C1 segment of cervical spinal cord (tissue), 14 donors: ENCODE measurements around the gene APC.

ENCODE experiments used
- DNase-seq, 14 donors: peaks; one replicate each; lab custom pipeline; 2025; lab: John Stamatoyannopoulos, UW

Gene APC

DNA sequence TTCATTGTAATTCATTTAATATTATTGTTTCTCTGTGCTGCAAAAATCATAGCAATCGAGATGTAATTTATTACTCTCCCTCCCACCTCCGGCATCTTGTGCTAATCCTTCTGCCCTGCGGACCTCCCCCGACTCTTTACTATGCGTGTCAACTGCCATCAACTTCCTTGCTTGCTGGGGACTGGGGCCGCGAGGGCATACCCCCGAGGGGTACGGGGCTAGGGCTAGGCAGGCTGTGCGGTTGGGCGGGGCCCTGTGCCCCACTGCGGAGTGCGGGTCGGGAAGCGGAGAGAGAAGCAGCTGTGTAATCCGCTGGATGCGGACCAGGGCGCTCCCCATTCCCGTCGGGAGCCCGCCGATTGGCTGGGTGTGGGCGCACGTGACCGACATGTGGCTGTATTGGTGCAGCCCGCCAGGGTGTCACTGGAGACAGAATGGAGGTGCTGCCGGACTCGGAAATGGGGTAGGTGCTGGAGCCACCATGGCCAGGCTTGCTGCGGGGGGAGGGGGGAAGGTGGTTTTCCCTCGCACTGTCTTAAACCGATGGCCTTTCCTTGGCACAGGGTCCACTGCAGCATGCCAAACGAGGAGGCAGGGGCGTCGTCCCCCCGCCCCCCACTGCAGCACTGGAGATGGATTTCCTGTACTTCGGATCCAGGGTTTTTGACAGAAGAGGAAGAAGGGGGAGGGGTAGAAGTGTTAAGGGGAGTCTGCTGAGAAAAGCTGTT, at the start of gene APC:
APC (plus strand) TSS at position 423 of the 728 bp plus-strand sequence. CDS start 17,006 bp downstream, outside the sequence.
- DNase-seq, result peak; percentile 86 to 98 (median 95)

DNA sequence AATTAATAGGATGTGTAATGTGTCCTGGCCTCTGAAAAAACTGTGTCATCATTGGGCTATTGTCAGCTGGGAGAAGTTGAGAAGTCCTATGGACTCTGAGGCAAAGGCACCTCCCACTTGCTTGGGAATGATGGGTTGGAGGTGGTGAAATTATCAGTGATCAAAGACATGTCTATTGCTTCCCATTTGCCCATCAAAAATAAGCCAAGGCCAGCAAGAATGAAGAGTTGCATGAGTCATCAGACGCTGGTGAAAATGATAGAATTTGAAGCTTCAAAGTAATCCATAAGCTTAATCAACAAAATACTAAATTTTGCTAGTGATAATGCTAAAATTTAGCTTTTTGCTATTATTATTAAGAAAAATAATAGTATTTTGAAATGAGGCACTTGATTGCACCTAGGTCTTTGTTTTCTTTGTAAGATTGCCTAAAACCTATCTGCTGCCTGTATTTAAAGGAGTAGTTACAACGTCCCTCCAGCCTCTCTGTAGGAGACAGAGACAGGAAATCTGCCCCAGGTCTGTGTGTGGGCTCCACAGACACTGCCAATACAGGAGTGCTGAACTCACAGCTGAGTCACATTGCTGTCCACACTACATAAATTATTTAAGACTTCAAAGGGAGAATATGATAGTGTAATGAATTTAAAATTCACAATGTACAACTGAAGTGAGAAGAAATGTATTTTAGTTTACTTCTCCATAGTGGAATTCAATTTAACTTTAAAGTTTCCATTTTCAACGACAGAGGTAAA, 48.4 kb upstream of the APC start:
- no peak for DNase-seq

DNA sequence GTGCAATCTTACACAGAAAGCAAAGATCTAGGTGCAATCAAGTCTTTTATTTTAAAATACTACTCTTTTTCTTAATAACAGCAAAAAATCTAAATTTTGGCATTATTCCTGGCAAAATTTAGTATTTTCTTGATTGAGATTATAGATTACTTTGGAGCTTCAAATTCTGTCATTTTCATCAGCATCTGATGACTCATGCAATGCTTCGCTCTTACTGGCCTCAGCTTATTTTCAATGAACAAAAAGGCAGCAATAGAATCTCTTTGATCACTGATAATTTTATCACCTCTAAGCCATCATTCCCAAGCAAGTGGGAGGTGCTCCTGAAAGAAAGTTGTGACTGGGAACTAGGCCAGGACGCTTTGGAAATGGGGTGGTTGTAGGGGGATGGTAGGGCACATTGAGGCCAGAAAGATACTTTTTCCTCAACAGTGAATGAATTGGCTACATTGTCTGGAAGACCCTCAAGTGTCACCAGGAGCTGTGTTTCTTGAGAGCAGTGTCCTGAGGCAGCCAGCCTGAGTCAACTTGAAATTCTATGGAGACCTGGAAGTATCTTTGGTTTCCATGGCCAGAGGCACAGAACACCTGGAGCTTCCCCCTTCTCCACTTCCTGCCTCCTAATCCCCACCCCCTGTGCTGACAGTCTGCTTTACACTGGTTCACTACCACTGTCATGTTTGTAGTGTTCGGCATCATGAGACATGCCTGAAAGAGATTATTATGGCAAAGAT, 46.9 kb upstream of the APC start:
- DNase-seq, result no peak

DNA sequence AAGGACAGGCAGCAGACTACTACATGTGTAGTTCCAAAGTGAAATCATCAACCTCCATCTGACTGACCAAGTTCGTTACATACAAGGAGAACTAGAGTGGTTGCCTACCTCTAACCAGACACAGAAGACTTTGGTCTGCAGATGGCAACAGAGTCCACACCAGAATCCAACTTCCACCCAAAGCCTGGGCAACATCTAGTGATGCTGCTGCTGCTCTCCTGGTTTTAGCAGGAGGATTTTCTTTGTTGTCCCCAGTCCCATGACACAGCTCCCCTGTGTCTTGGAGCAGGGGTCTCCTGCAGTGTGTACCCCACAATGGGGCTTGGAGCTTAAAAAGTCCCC, 46.4 kb upstream of the APC start:
- no peak for DNase-seq

DNA sequence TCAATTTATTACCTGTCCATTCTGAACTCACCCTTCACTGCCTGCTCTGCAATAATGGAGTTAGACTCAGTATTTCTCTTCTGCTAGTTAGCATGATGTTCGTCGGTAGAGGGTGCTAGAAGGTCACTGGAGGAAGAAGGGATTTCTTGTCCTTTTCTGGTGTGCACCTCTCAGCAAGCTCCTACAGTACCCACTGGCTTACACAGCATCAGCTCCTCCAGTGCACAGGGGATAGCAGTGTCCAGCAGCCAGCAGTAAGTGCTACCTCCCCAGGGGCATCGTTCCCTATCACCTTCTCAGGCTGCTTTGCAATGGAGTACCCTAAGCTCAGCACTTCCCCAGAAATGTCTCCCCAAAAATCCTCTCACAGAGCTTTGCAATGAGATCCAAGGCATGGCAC, 45.9 kb upstream of the APC start:
- no peak for DNase-seq

DNA sequence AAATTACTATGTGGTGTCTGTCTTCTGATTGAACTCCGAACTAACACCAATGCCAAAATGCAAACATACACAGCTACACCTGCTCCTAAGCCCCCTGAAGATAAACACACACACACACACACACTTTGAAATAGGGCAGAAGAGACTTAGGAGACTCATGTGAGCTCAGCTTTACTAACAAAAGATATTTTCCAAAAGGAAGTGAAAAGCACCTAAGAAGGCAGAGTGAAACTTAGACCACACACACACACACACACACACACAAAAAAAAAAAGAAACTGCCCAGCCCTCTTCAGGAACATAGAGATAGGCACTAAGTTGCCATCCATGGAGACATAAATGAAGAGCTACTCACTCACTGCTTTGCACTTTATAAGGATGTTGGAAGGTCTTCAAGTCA, 45.2 kb upstream of the APC start:
- no peak for DNase-seq

DNA sequence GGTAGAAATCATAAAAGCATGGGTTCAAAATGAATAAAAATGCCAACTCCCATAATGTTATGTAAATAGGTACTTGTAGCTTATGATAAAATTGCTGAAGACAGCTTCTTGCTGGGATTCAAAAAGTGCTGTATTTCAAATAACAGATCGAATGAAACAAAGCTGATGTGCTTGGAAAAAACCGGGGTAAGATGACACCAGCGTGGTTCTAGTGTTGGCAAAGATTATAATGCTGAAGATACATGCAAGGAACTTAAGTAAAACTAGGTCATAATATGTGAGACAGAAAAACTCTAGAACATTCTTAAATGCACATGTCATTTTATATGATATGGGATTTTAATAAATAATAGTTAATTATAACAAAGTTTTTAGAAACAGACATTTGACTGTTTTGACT, 44.4 kb upstream of the APC start:
- no peak for DNase-seq

DNA sequence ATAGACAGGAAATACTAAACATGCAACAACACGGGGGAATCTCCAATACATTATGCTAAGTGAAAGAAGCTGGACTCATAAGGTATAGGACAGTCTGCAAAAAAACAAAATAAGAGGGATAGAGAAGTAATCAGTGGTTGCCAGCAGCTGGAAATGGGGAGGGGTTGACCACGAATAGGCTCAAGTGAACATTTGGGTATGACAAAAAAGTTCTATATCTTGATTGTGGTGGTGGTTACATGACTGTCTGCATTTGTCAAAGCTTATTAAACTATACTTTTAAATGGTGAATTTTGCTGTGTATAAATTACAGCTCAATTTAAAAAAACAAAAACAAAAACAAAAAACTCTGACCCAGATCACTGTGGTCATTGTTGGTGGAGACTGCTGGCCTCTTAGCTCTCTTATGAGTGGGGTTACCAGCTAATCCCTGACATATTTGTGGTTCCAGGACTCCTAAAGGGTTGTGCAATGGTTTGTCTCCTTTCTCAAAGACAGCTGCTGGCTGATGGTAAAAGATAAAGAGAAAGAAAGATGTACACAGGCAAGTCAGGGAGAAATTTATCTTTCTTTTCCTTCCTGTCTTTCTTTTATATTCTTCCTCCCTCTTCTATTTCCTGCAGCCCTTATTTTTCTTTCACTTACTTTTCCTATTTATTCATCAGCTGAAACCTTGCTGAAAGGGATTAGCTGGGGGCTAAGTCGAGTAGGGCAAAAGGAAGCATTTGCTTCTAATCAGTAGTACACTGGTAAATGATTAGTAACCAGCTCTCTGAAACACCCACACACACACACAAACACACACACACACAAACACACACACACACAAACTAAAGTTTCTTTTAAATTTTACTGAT, 42.6 kb upstream of the APC start:
- DNase-seq, result no peak

DNA sequence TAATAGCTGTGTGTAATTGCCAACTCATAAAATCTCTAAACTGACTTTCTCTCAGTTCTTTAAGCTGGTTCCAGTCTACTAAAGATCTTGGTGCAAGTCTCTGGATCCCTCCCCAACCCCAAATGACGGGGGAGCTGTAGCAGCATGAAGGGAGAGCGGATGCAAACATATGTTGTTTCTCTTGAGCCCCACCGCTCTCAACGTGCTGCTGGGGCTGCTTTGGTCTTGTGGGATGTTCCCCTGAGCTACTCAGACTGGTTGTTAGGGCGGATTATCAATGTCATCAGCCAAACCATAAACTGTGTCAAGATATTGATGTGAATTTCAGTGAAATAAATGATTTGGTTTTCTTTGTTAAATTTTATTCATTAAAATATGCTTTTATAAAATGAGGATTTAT, 40.9 kb upstream of the APC start:
- DNase-seq, result no peak

DNA sequence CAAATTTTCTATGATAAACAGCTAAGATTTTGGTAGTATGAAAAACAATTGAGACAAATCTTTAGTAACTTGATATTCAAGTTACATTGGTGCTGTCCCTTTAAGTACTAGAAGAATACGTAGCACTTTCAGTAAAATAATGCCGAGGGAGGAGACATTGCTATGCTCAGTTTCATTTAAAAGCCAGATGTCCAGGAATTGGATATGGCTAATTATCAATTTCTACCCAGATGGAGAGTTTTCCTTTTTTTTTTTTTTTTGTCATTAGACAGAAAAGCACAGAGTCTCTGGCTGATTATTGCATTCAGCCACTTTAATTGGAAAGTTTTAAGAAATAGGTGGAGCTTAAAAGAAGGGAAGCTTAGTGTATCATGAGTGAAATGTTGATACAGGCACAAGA, 40.4 kb upstream of the APC start:
- no peak for DNase-seq

DNA sequence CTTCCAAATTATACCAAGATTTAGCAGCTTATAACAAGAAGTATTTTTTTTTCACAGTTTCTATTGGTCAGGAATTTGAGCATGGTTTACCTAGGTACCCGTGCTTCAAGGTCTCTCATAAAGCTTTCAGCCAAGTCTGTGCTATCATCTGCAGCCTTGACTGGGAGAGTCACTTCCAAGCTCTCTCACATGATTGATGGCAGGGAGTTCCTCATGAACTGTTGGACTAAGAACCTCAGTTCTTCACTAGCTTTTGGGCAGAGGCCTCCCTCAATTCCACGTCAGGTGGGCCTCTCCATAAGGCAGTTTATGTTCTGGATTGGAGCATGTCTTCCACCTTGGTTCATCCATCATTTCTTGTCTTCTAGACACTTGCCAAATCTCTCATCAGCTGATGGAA, 39.9 kb upstream of the APC start:
- no peak for DNase-seq

DNA sequence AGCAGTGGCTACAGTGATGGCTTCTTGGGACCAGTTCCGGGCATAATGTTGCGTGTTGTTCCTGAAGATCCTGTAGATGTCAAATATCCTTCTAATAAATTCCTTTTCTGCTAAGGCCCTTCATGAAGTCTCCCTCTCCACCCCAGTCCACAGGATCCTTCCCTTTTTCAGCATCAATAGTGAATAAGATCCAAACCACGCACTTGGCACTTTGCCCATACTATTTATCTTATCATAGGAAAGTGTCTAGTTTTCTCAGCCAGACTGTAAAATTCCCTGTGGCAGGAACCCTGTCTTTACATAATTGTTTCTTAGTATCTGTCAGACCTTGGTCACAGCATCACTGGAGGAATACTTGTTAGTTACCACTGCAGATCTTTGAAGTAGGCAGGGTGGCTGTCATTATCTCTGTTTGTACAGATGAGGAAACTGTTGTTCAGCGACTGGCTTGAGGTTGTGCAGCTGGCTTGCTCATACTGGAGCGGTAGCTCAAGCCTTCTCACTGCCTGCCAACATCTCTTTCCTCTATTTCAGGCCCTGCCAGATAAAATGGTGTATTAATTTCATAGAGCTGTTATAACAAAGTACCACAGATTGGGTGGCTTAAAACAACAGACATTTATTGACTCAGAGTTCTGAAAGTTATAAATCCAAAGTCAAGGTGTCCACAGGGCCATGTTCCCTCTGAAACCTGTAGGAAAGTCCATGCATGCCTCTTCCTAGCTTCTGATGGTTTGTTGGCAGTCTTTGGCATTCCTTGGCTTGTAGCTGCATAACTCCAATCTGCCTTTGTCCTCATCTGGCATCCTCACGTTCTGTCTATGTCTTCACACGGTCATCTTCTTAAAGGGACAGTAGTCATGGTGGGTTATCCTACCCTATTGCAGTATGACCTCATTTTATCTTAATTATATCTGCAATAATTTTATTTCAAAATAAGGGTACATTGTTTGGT, 33.5 kb upstream of the APC start:
- DNase-seq, result no peak

DNA sequence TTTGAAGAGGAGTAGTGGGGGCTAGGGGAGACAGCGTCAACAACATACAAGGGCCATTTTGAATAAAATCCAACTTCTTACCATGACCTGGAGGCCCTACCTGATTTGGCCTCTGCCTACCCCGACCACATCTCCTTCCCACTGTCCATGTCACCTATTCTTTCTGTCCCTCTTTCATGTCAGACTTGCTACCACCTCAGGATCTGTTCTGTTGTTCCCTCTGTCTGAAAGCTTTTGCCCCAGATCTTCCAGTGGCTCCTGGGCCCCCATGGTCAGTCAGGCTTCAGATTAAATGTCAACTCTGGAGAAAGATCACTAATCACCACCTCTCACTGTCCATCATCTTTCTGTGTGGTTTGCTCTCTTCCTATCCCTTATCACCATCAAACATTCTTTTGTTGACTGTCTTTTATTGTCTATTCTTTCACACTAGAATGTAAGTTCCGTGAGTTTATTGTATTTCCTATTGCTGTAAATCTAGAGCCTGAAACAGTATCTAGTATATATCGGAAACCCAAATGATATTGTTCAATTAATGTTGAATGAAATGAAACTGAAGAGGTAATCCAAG, 31.2 kb upstream of the APC start:
- DNase-seq, result no peak

DNA sequence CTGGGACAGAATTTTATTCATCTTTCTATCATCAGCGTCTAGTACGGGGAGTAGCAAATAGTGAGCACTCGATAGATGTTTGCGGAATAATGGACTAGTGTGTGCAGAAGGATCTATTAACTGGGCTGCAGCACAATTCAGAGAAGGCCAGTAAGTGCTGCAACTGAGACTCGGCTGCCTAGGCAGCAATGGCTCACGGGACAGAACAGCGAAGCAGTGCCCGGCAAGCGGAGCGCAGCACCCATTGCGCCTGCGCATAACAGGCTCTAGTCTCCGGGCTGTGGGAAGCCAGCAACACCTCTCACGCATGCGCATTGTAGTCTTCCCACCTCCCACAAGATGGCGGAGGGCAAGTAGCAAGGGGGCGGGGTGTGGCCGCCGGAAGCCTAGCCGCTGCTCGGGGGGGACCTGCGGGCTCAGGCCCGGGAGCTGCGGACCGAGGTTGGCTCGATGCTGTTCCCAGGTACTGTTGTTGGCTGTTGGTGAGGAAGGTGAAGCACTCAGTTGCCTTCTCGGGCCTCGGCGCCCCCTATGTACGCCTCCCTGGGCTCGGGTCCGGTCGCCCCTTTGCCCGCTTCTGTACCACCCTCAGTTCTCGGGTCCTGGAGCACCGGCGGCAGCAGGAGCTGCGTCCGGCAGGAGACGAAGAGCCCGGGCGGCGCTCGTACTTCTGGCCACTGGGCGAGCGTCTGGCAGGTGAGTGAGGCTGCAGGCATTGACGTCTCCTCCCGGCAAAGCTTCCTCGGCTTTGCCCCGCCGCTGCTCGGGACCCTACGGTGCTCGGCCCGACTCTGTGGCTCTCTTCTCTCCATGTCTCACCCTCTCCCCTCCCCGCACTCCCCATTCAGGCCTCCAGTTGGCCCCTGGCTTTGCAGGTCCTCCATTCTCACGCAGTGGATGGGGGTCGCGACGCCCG, 30.2 kb upstream of the APC start:
- peak; percentile 79 to 99 (median 97) for DNase-seq

DNA sequence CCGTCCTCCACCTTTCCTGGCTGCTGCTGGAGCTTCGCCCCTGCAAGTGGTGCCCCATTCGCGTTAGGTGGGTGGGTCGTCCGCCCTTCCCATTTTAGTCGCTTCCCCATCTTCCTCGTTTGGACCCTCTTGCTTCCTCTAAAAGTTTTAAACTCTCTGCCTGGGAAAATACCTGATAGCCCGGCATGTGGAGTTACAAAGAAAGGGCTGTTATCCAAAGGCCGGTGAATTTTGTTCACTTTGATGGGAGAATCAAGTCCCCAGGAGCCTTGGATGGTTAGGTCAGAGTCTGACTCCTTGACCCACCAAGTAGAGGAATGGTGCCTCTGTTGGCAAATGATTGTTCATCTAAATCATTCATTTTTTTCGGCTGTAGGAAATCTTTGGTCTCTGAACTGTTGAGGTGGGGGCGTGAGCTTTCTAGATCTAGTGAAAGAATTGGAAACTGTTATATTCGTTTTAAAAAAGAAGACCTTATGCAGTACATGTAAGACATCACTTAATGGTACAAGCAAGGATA, 29.5 kb upstream of the APC start:
- no peak for DNase-seq

DNA sequence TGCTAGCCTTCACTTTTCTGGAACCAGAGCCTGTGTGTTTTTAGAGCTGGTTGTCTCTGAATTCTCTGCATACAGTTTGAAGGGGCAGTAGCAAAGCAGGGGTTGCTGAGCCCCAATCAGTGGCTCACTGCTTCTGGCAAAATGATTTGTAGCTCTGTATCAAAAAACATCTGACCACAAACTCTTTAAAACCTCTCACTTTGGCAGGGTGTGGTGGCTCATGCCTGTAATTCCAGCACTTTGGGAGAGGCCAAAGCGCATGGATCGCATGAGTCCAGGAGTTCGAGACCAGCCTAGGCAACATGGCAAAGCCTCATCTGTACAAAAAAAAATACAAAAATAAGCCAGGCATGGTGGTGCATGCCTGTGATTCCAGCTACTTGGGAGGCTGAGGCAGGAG, 28.3 kb upstream of the APC start:
- no peak for DNase-seq

DNA sequence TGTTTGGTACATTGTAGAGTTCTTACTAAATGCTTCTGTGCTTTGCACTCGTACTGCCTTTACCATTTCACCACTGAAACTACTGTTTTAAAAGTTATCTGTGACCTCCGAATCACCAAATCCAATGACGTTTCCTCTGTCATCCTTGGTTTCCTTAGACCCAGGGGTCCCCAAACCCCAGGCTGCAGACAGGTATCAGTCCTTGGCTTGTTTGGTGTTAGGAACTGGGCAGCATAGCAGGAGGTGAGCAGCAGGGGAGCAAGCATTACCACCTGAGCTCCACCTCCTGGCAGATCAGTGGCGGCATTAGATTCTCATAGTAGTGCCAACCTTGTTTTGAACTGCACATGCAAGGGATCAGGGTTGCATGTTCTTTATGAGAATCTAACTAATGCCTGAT, 26.8 kb upstream of the APC start:
- no peak for DNase-seq

DNA sequence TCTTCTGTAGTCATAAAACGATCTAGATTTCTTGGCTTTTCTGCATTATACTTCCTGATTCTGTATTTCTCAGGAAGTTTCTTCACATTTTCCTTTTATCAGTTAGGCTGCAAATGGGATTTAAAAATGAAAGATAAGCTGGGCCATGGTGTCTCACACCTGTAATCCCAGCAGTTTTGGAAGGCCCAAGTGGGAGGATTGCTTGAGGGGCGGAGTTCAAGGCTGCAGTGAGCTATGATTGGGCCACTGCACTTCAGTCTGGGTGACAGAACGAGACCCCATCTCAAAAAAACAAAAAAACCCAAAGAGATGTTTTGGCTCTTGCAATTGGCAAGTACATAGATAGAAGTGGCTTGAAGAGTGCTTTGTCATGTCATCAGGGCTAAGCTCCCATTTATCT, 26.2 kb upstream of the APC start:
- no peak for DNase-seq

DNA sequence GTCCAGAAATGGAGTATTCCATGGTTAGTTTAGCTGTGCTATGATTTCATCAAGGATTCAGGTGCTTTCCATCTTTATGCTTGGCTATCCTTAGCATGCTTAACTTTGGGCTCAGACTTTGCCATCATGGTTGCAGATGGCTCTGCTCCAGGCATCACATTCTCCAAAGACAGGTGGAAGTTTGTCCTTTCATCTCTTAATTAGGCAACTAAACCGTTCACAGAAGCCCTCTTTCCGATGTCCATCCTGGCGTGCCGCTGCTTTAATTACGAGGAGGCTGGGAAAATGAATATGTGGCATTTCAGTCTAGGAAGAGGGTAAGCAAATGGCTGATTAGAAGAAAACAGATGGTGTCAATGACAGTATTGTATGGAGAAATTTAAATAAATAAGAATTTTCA, 24.5 kb upstream of the APC start:
- DNase-seq, result no peak
